HFFc6 (cell line): ENCODE measurements around the gene MALRD1. TPM values are rescaled to one million over a fixed set of nuclear protein-coding genes. Genes with fewer than 3 reads are reported as not detected.

ENCODE experiments used
- DNase-seq: peaks from one replicate; pipeline ENCODE4 v3.0.0-alpha.2; 2018
- H3K27ac Mint-ChIP-seq: 2 replicates; pipeline ENCODE4 v1.8.0; 2020; ENCODE audit warnings: mild to moderate bottlenecking, mixed read lengths
- H3K27me3 Mint-ChIP-seq: 2 replicates; pipeline ENCODE4 v1.8.0; 2021; ENCODE audit warnings: mild to moderate bottlenecking, moderate library complexity, mixed read lengths; ENCODE audit not compliant: insufficient read depth
- H3K36me3 Mint-ChIP-seq: 2 replicates; pipeline ENCODE4 v1.8.0; 2021; ENCODE audit warnings: low read depth, mixed read lengths
- H3K4me1 Mint-ChIP-seq: 2 replicates; pipeline ENCODE4 v1.8.0; 2020; ENCODE audit warnings: low read depth, mixed read lengths
- H3K4me3 Mint-ChIP-seq: 2 replicates; pipeline ENCODE4 v1.8.0; 2020; ENCODE audit warnings: mild to moderate bottlenecking, moderate library complexity, mixed read lengths
- H3K9me3 Mint-ChIP-seq: 2 replicates; pipeline ENCODE4 v1.8.0; 2020; ENCODE audit warnings: mild to moderate bottlenecking, mixed read lengths
- CTCF ChIP-seq: fragments of 200-600 bp; sonication (generic); IDR thresholded peaks from 2 replicates; pipeline ENCODE4 v1.5.0; 2021; ENCODE audit warnings: antibody characterized with exemption, mild to moderate bottlenecking
- total RNA-seq, 6 experiments: library from RNA; stranded (reverse); fragmentation: NEBNext Ultra II Directional; extraction: Animal tissue kit (Norgen Biotek cat#: 25700); gene quantifications; 2 replicates in 1 of 6; 3 replicates in 5 of 6; pipeline ENCODE4 v1.2.3, GENCODE V29; 2021

Gene MALRD1
- total RNA-seq, 6 experiments from 2014 or later: not detected

- DNase-seq: no peak
- no peak for TF ChIP-seq CTCF
- Mint-ChIP-seq H3K4me1 (no peaks in the 10 kb centered on the region), H3K27ac (no peak overlapping the region), H3K9me3 (peaks cover 24% of the 10 kb centered on the region), H3K27me3 (peaks cover 2% of the 10 kb centered on the region; the same call in 1 of the 2 replicates), H3K36me3 (no peaks in the 10 kb centered on the region), H3K4me3 (no peak overlapping the region)
These were observed 7.4 kb upstream of the MALRD1 start for GRCh38 chr10:19041171-19041570.

GRCh38 chr10:19043431-19043830, 5.2 kb upstream of the MALRD1 start:
- H3K36me3 Mint-ChIP-seq: no peaks in the 10 kb centered on the region
- DNase-seq: no peak
- TF ChIP-seq CTCF: no peak
- no peak overlapping the region for H3K27ac Mint-ChIP-seq
- no peak overlapping the region for H3K4me3 Mint-ChIP-seq
- H3K9me3 Mint-ChIP-seq: peaks cover 27% of the 10 kb centered on the region
- no peaks in the 10 kb centered on the region for H3K4me1 Mint-ChIP-seq
- H3K27me3 Mint-ChIP-seq: peaks cover 2% of the 10 kb centered on the region; the same call in 1 of the 2 replicates

- DNase-seq: no peak
- no peak overlapping the region for H3K27ac Mint-ChIP-seq
- H3K4me1 Mint-ChIP-seq: no peaks in the 10 kb centered on the region
- H3K9me3 Mint-ChIP-seq: peaks cover 47% of the 10 kb centered on the region
- TF ChIP-seq CTCF: no peak
- H3K27me3 Mint-ChIP-seq: peaks cover 2% of the 10 kb centered on the region; the same call in 1 of the 2 replicates
- no peaks in the 10 kb centered on the region for H3K36me3 Mint-ChIP-seq
- H3K4me3 Mint-ChIP-seq: no peak overlapping the region
These were observed 1.9 kb upstream of the MALRD1 start for GRCh38 chr10:19046679-19047078.

GRCh38 chr10:19048891-19049290, 290 bp downstream of the MALRD1 start:
- Mint-ChIP-seq H3K27ac (no peak overlapping the region), H3K9me3 (peaks cover 58% of the 10 kb centered on the region), H3K4me3 (no peak overlapping the region), H3K27me3 (no peaks in the 10 kb centered on the region; the same call in 1 of the 2 replicates), H3K36me3 (no peaks in the 10 kb centered on the region), H3K4me1 (no peaks in the 10 kb centered on the region)
- no peak for TF ChIP-seq CTCF
- no peak for DNase-seq

GRCh38 chr10:19049567-19049966, 966 bp downstream of the MALRD1 start:
- no peaks in the 10 kb centered on the region for H3K4me1 Mint-ChIP-seq
- H3K27me3 Mint-ChIP-seq: no peaks in the 10 kb centered on the region; the same call in 1 of the 2 replicates
- H3K36me3 Mint-ChIP-seq: no peaks in the 10 kb centered on the region
- no peak for DNase-seq
- no peak overlapping the region for H3K4me3 Mint-ChIP-seq
- no peak overlapping the region for H3K27ac Mint-ChIP-seq
- no peak for TF ChIP-seq CTCF
- H3K9me3 Mint-ChIP-seq: peaks cover 54% of the 10 kb centered on the region

GRCh38 chr10:19054289-19054835, 5.8 kb downstream of the MALRD1 start:
- DNase-seq: no peak
- H3K4me1 Mint-ChIP-seq: no peaks in the 10 kb centered on the region
- no peak overlapping the region for H3K27ac Mint-ChIP-seq
- no peak overlapping the region for H3K4me3 Mint-ChIP-seq
- H3K36me3 Mint-ChIP-seq: no peaks in the 10 kb centered on the region
- peaks cover 40% of the 10 kb centered on the region for H3K9me3 Mint-ChIP-seq
- TF ChIP-seq CTCF: no peak
- no peaks in the 10 kb centered on the region; the same call in none of the 2 replicates for H3K27me3 Mint-ChIP-seq
